Liver (tissue), 9 donors: ENCODE measurements around the gene ETF1. TPM values are rescaled to one million over a fixed set of nuclear protein-coding genes. Genes with fewer than 3 reads are reported as not detected.

Source experiments
- DNase-seq: peaks from one replicate; pipeline ENCODE4 v3.0.0-alpha.2; 2017; ENCODE audit warnings: low spot score
- H3K27ac ChIP-seq, 2 donors: one replicate each; pipeline ENCODE4 v1.7.0; 2013; ENCODE audit warnings: inconsistent platforms in 2 of 2, low read length in 2 of 2, control low read depth in 1 of 2, low read depth in 1 of 2, mild to moderate bottlenecking in 1 of 2
- H3K27me3 ChIP-seq, 4 donors: one replicate each; pipeline versions ENCODE4 v1.6.1 to v1.7.0; 2013; ENCODE audit warnings: low read length in 3 of 4, inconsistent platforms in 1 of 4, mild to moderate bottlenecking in 1 of 4, moderate library complexity in 1 of 4; ENCODE audit not compliant: control insufficient read depth in 4 of 4, insufficient read depth in 4 of 4
- H3K36me3 ChIP-seq, 4 donors: one replicate each; pipeline versions ENCODE4 v1.6.1 to v1.7.0; 2013; ENCODE audit warnings: low read length in 3 of 4, mild to moderate bottlenecking in 3 of 4, low read depth in 1 of 4, moderate library complexity in 1 of 4; ENCODE audit not compliant: control insufficient read depth in 4 of 4, insufficient read depth in 3 of 4
- H3K4me1 ChIP-seq, 4 donors: one replicate each; pipeline versions ENCODE4 v1.6.1 to v1.7.0; 2013; ENCODE audit warnings: low read length in 3 of 4, mild to moderate bottlenecking in 3 of 4, moderate library complexity in 1 of 4; ENCODE audit not compliant: control insufficient read depth in 4 of 4, insufficient read depth in 4 of 4
- H3K4me3 ChIP-seq, 3 donors: one replicate each; pipeline versions ENCODE4 v1.6.1 to v1.7.0; 2013; ENCODE audit warnings: low read length in 3 of 3, control low read depth in 1 of 3, low read depth in 1 of 3, mild to moderate bottlenecking in 1 of 3
- H3K9ac ChIP-seq, 2 donors: one replicate each; pipeline ENCODE4 v1.7.0; 2013; ENCODE audit warnings: low read length in 2 of 2, mild to moderate bottlenecking in 2 of 2, moderate library complexity in 2 of 2, control low read depth in 1 of 2, low read depth in 1 of 2
- H3K9me3 ChIP-seq, 4 donors: one replicate each; pipeline versions ENCODE4 v1.6.1 to v1.7.0; 2013; ENCODE audit warnings: low read length in 3 of 4; ENCODE audit not compliant: control insufficient read depth in 4 of 4
- EGR1 ChIP-seq, 2 donors: IDR thresholded peaks; 2 replicates each; pipeline ENCODE4 v1.6.1; 2016 to 2018; ENCODE audit warnings: antibody characterized with exemption in 2 of 2, low read depth in 2 of 2
- FOXA1 ChIP-seq: IDR thresholded peaks from 2 replicates; pipeline ENCODE4 v1.6.1; 2016; ENCODE audit warnings: antibody characterized with exemption
- FOXA2 ChIP-seq: IDR thresholded peaks from 2 replicates; pipeline ENCODE4 v1.6.1; 2016; ENCODE audit warnings: antibody characterized with exemption
- GABPA ChIP-seq, 2 donors: IDR thresholded peaks in 1 of 2; conservative IDR thresholded peaks in 1 of 2; 2 replicates each; pipeline ENCODE4 v1.6.1; 2016; ENCODE audit warnings: antibody characterized with exemption in 2 of 2, mild to moderate bottlenecking in 1 of 2, moderate library complexity in 1 of 2
- HNF4A ChIP-seq, 2 donors: conservative IDR thresholded peaks; 2 replicates each; pipeline ENCODE4 v1.6.1; 2016; ENCODE audit warnings: antibody characterized with exemption in 2 of 2, mild to moderate bottlenecking in 2 of 2
- HNF4G ChIP-seq: IDR thresholded peaks from 2 replicates; pipeline ENCODE4 v1.6.1; 2016; ENCODE audit warnings: antibody characterized with exemption
- JUND ChIP-seq, 2 donors: IDR thresholded peaks; 2 replicates each; pipeline ENCODE4 v1.6.1; 2016; ENCODE audit warnings: antibody characterized with exemption in 2 of 2
- NR2F2 ChIP-seq: IDR thresholded peaks from 2 replicates; pipeline ENCODE4 v1.6.1; 2016; ENCODE audit warnings: antibody characterized with exemption
- RAD21 ChIP-seq, 2 donors: IDR thresholded peaks; 2 replicates each; pipeline ENCODE4 v1.6.1; 2016; ENCODE audit warnings: antibody characterized with exemption in 2 of 2, mild to moderate bottlenecking in 2 of 2
- RXRA ChIP-seq, 2 donors: IDR thresholded peaks; 2 replicates each; pipeline ENCODE4 v1.6.1; 2017 to 2018; ENCODE audit warnings: antibody characterized with exemption in 2 of 2, mild to moderate bottlenecking in 1 of 2
- SP1 ChIP-seq: IDR thresholded peaks from 2 replicates; pipeline ENCODE4 v1.6.1; 2018; ENCODE audit warnings: antibody characterized with exemption, mild to moderate bottlenecking
- TAF1 ChIP-seq: conservative IDR thresholded peaks from 2 replicates; pipeline ENCODE4 v1.6.1; 2016; ENCODE audit warnings: antibody characterized with exemption, mild to moderate bottlenecking
- YY1 ChIP-seq: IDR thresholded peaks from 2 replicates; pipeline ENCODE4 v1.6.1; 2016; ENCODE audit warnings: antibody characterized with exemption, mild to moderate bottlenecking
- WGBS: extraction: QIAGEN DNeasy Blood & Tissue Kit; methylation state at CpG from one replicate; pipeline ENCODE4 v1.1.7; 2013; 5-methylcytosine and 5-hydroxymethylcytosine counted together
- polyA plus RNA-seq, 2 donors: library from polyadenylated mRNA; stranded (reverse) in 1 of 2; unstranded in 1 of 2; fragments of 200-250 nt in 1 of 2; fragments of >200 nt in 1 of 2; fragmentation: Nextera tagmentation in 1 of 2; extraction: Ambion mirVana in 1 of 2; gene quantifications; one replicate each; pipeline versions ENCODE4 v1.2.1 to v1.2.3, GENCODE V29; 2013 to 2015
- total RNA-seq, 2 donors: library from RNA; depleted of rRNA; stranded (reverse); fragments of >200 nt; gene quantifications; one replicate each; pipeline ENCODE4 v1.2.3, GENCODE V29; 2014
- TF ChIP-seq, protein P1 (sequence below): IDR thresholded peaks from 2 replicates; pipeline ENCODE4 v1.6.1; 2016; ENCODE audit warnings: antibody characterized with exemption
- TF ChIP-seq, protein P2 (sequence below): fragments of 150-350 bp; IDR thresholded peaks from 2 replicates; pipeline ENCODE4 v1.5.1; 2017; ENCODE audit warnings: improper control_type of control experiment, low read depth, low read length; ENCODE audit not compliant: missing input control
- TF ChIP-seq, protein P3 (sequence below): IDR thresholded peaks from 2 replicates; pipeline ENCODE4 v1.6.1; 2016; ENCODE audit warnings: antibody characterized with exemption
- TF ChIP-seq, protein P4 (sequence below): IDR thresholded peaks from 2 replicates; pipeline ENCODE4 v1.6.1; 2016; ENCODE audit warnings: antibody characterized with exemption, mild to moderate bottlenecking
- TF ChIP-seq, protein P5 (sequence below): IDR thresholded peaks from 2 replicates; pipeline ENCODE4 v1.6.1; 2016; ENCODE audit warnings: antibody characterized with exemption
- donor health status: healthy.
- donor health status: healthy.
- donor health status: healthy.
- donor health status: healthy.
- donor health status: healthy.

ETF1 gene
- total and polyA plus RNA-seq, 4 donors = 21.7 to 39.7 (median 31.1) TPM

DNA sequence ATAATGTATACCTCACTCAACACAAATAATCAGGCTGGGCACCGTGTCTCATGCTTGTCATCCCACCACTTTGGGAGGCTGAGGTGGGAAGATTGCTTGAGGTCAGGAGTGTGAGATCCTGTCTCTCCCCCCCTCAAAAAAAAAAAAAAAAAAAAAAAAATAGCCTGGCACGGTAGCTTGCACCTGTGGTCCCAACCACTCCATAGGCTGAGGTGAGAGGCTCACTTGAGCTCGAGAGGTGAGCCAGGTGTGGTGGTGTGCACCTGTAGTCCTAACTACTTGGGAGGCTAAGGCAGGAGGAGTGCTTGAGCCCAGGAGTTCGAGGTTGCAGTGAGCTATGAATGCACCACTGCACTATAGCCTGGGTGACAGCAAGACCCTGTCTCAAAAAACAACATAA lies 9.6 kb upstream of the ETF1 start:
- no peak for DNase-seq
- 95% methylated on average over 4 of the region's 4 CpGs for WGBS
- no peak overlapping the region for H3K27ac ChIP-seq

DNA sequence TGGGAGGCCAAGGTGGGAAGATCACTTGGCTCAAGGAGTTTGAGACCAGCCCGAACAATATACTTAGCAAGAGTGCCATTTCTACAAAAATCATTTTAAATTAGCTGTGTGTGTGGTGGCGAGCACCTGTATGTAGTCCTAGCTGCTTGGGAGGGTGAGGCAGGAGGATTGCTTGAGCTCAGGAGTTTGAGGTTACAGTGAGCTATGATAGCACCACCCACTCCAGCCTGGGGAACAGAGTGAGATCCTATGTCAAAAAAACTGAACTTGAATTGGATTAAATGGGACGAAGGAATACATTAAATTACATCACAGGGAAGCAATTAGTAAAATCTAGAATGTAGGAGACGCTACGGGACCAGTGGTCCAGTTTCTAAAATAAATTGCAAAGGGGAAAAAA lies 6.4 kb upstream of the ETF1 start:
- no peaks in the 10 kb centered on the region for H3K9me3 ChIP-seq
- H3K27ac ChIP-seq = no peak overlapping the region
- H3K9ac ChIP-seq = no peak overlapping the region
- no peak overlapping the region for H3K4me3 ChIP-seq
- no peaks in the 10 kb centered on the region for H3K27me3 ChIP-seq
- no peak for TF ChIP-seq SP1
- TF ChIP-seq EGR1 (IDR thresholded peaks at IDR 0.05; ENCODE audit: low read depth in 2 of 2) = no peak
- TF ChIP-seq RXRA (IDR thresholded peaks at IDR 0.05) = no peak
- no peak for DNase-seq
- peaks cover 2 to 10% (median 5%) of the 10 kb centered on the region in 4 donors for H3K36me3 ChIP-seq
- H3K4me1 ChIP-seq = peaks cover 8 to 41% (median 23%) of the 10 kb centered on the region in 4 donors
- 97% methylated on average over 5 of the region's 5 CpGs for WGBS

More for the DNA sequence above, 9.6 kb upstream of the ETF1 start:
- H3K9ac ChIP-seq = no peak overlapping the region
- H3K9me3 ChIP-seq = no peaks in the 10 kb centered on the region
- H3K27me3 ChIP-seq = no peaks in the 10 kb centered on the region
- H3K4me1 ChIP-seq = peaks cover 0 to 13% (median 3%) of the 10 kb centered on the region in 4 donors
- TF ChIP-seq FOXA2 (no peak), FOXA1 (no peak), RAD21 (IDR thresholded peaks at IDR 0.05) (no peak), YY1 (no peak), HNF4G (no peak), GABPA (IDR thresholded peaks at IDR 0.05 in 1 of 2, conservative IDR thresholded peaks at IDR 0.05 in 1 of 2) (no peak), RXRA (IDR thresholded peaks at IDR 0.05) (no peak), TAF1 (no peak), JUND (IDR thresholded peaks at IDR 0.05) (no peak), HNF4A (conservative IDR thresholded peaks at IDR 0.05) (no peak), SP1 (no peak), NR2F2 (no peak)
- TF ChIP-seq, protein P1, sequence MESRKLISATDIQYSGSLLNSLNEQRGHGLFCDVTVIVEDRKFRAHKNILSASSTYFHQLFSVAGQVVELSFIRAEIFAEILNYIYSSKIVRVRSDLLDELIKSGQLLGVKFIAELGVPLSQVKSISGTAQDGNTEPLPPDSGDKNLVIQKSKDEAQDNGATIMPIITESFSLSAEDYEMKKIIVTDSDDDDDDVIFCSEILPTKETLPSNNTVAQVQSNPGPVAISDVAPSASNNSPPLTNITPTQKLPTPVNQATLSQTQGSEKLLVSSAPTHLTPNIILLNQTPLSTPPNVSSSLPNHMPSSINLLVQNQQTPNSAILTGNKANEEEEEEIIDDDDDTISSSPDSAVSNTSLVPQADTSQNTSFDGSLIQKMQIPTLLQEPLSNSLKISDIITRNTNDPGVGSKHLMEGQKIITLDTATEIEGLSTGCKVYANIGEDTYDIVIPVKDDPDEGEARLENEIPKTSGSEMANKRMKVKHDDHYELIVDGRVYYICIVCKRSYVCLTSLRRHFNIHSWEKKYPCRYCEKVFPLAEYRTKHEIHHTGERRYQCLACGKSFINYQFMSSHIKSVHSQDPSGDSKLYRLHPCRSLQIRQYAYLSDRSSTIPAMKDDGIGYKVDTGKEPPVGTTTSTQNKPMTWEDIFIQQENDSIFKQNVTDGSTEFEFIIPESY = no peak
- TF ChIP-seq, protein P2, sequence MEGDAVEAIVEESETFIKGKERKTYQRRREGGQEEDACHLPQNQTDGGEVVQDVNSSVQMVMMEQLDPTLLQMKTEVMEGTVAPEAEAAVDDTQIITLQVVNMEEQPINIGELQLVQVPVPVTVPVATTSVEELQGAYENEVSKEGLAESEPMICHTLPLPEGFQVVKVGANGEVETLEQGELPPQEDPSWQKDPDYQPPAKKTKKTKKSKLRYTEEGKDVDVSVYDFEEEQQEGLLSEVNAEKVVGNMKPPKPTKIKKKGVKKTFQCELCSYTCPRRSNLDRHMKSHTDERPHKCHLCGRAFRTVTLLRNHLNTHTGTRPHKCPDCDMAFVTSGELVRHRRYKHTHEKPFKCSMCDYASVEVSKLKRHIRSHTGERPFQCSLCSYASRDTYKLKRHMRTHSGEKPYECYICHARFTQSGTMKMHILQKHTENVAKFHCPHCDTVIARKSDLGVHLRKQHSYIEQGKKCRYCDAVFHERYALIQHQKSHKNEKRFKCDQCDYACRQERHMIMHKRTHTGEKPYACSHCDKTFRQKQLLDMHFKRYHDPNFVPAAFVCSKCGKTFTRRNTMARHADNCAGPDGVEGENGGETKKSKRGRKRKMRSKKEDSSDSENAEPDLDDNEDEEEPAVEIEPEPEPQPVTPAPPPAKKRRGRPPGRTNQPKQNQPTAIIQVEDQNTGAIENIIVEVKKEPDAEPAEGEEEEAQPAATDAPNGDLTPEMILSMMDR = no peak
- TF ChIP-seq, protein P3, sequence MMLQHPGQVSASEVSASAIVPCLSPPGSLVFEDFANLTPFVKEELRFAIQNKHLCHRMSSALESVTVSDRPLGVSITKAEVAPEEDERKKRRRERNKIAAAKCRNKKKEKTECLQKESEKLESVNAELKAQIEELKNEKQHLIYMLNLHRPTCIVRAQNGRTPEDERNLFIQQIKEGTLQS = no peak
- TF ChIP-seq, protein P4, sequence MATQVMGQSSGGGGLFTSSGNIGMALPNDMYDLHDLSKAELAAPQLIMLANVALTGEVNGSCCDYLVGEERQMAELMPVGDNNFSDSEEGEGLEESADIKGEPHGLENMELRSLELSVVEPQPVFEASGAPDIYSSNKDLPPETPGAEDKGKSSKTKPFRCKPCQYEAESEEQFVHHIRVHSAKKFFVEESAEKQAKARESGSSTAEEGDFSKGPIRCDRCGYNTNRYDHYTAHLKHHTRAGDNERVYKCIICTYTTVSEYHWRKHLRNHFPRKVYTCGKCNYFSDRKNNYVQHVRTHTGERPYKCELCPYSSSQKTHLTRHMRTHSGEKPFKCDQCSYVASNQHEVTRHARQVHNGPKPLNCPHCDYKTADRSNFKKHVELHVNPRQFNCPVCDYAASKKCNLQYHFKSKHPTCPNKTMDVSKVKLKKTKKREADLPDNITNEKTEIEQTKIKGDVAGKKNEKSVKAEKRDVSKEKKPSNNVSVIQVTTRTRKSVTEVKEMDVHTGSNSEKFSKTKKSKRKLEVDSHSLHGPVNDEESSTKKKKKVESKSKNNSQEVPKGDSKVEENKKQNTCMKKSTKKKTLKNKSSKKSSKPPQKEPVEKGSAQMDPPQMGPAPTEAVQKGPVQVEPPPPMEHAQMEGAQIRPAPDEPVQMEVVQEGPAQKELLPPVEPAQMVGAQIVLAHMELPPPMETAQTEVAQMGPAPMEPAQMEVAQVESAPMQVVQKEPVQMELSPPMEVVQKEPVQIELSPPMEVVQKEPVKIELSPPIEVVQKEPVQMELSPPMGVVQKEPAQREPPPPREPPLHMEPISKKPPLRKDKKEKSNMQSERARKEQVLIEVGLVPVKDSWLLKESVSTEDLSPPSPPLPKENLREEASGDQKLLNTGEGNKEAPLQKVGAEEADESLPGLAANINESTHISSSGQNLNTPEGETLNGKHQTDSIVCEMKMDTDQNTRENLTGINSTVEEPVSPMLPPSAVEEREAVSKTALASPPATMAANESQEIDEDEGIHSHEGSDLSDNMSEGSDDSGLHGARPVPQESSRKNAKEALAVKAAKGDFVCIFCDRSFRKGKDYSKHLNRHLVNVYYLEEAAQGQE = no peak
- TF ChIP-seq, protein P5, sequence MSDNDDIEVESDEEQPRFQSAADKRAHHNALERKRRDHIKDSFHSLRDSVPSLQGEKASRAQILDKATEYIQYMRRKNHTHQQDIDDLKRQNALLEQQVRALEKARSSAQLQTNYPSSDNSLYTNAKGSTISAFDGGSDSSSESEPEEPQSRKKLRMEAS = no peak
- H3K4me3 ChIP-seq = no peak overlapping the region
- peaks cover 12 to 42% (median 36%) of the 10 kb centered on the region in 4 donors for H3K36me3 ChIP-seq
